GM21529 (cell line): ENCODE results near the gene RBM28.

Experiments
- ATAC-seq: cut with Tn5 transposase; IDR thresholded peaks from one replicate; pipeline ENCODE4 v1.9.1; 2021; ENCODE audit not compliant: unreplicated experiment

RBM28 gene

GRCh38 chr7:128343554-128344430, at the start of gene RBM28:
RBM28 (minus strand) TSS chr7:128343908; CDS start chr7:128343793, 115 bp downstream.
- peak; percentile 92 for ATAC-seq

- ATAC-seq, result no peak
Observed at GRCh38 chr7:128392446-128393327, 49.0 kb upstream of the RBM28 start.

GRCh38 chr7:128391805-128392204, 48.1 kb upstream of the RBM28 start:
- no peak for ATAC-seq

GRCh38 chr7:128390871-128391565, 47.3 kb upstream of the RBM28 start:
- ATAC-seq, result no peak

- ATAC-seq, result no peak
Observed at GRCh38 chr7:128389618-128390329, 46.1 kb upstream of the RBM28 start.

- ATAC-seq, result no peak
Observed at GRCh38 chr7:128389085-128389617, 45.4 kb upstream of the RBM28 start.

- ATAC-seq, result no peak
Observed at GRCh38 chr7:128388145-128388485, 44.4 kb upstream of the RBM28 start.

GRCh38 chr7:128387216-128388144, 43.8 kb upstream of the RBM28 start:
- ATAC-seq, result peak; percentile 75

GRCh38 chr7:128385988-128386925, 42.5 kb upstream of the RBM28 start:
- no peak for ATAC-seq

- no peak for ATAC-seq
Observed at GRCh38 chr7:128384726-128385125, 41.0 kb upstream of the RBM28 start.

- ATAC-seq, result no peak
Observed at GRCh38 chr7:128383776-128384175, 40.1 kb upstream of the RBM28 start.

GRCh38 chr7:128381161-128381821, 37.6 kb upstream of the RBM28 start:
- ATAC-seq, result no peak

- ATAC-seq, result no peak
Observed at GRCh38 chr7:128380483-128381106, 36.9 kb upstream of the RBM28 start.

- ATAC-seq, result no peak
Observed at GRCh38 chr7:128379900-128380479, 36.3 kb upstream of the RBM28 start.

GRCh38 chr7:128378637-128379036, 34.9 kb upstream of the RBM28 start:
- ATAC-seq, result no peak

- ATAC-seq, result no peak
Observed at GRCh38 chr7:128376077-128376476, 32.4 kb upstream of the RBM28 start.

- no peak for ATAC-seq
Observed at GRCh38 chr7:128374041-128374440, 30.3 kb upstream of the RBM28 start.
